Uterus (tissue), 2 donors: ENCODE results near the gene DFFA.

Source experiments
- CTCF ChIP-seq, 4 experiments: fragments of 200-600 bp in 2 of 4; fragments of 450-650 bp in 2 of 4; sonication (generic) in 2 of 4; IDR thresholded peaks; one replicate each; pipeline ENCODE4 v1.5.1; 2016 to 2019; ENCODE audit warnings: antibody characterized with exemption in 4 of 4, mild to moderate bottlenecking in 2 of 4, moderate library complexity in 1 of 4
- POLR2A ChIP-seq, 2 donors: fragments of 450-650 bp; IDR thresholded peaks; one replicate each; pipeline ENCODE4 v1.6.1; 2016; ENCODE audit warnings: antibody characterized with exemption in 2 of 2, mild to moderate bottlenecking in 1 of 2, moderate library complexity in 1 of 2

GRCh38 chr1:10407201-10407600, 65.1 kb downstream of the DFFA start:
- TF ChIP-seq CTCF (IDR thresholded peaks at IDR 0.05) = no peak
- no peak for TF ChIP-seq POLR2A (IDR thresholded peaks at IDR 0.05)
